ENCODE results near the gene MRPL40. TPM values are rescaled to one million over a fixed set of nuclear protein-coding genes. Genes with fewer than 3 reads are reported as not detected.

Gene MRPL40
- polyA plus RNA-seq, 1 donor from 2014 or later, result 32.5 TPM

- H3K36me3 ChIP-seq (ENCODE audit: insufficient read depth, low read length), result no peaks in the 10 kb centered on the region
- no peaks in the 10 kb centered on the region for H3K27me3 ChIP-seq (ENCODE audit: insufficient read depth, low read depth, low read length)
- H2AFZ ChIP-seq (ENCODE audit: low read depth, low read length), result no peak overlapping the region
- H3F3A ChIP-seq (ENCODE audit: insufficient read depth, low read length, poor library complexity, severe bottlenecking), result no peaks in the 10 kb centered on the region
- no peak overlapping the region for H3K9ac ChIP-seq (ENCODE audit: low read length)
- no peak overlapping the region for H3K27ac ChIP-seq (ENCODE audit: low read length)
- H4K20me1 ChIP-seq (ENCODE audit: insufficient read depth), result no peaks in the 10 kb centered on the region
- H3K4me2 ChIP-seq (ENCODE audit: low read length), result no peak overlapping the region
- no peaks in the 10 kb centered on the region for H3K79me2 ChIP-seq (replicated peaks; ENCODE audit: insufficient read depth, low read length)
- no peak overlapping the region for H3K4me3 ChIP-seq (ENCODE audit: low read length)
- no peaks in the 10 kb centered on the region for H3K9me3 ChIP-seq (ENCODE audit: low read length)
- H3K9me2 ChIP-seq (ENCODE audit: insufficient read depth, low read length), result no peaks in the 10 kb centered on the region
- TF ChIP-seq SMC3 (conservative IDR thresholded peaks at IDR 0.05; ENCODE audit: poor library complexity), result no peak
- TF ChIP-seq RAD21 (conservative IDR thresholded peaks at IDR 0.05), result no peak
- no peak for TF ChIP-seq CTCF (IDR thresholded peaks at IDR 0.05; ENCODE audit: poor library complexity, severe bottlenecking)
- no peak for TF ChIP-seq POLR2AphosphoS5 (IDR thresholded peaks at IDR 0.05)
- no peak for TF ChIP-seq MXI1 (conservative IDR thresholded peaks at IDR 0.05; ENCODE audit: poor library complexity, severe bottlenecking)
- TF ChIP-seq, protein P1, sequence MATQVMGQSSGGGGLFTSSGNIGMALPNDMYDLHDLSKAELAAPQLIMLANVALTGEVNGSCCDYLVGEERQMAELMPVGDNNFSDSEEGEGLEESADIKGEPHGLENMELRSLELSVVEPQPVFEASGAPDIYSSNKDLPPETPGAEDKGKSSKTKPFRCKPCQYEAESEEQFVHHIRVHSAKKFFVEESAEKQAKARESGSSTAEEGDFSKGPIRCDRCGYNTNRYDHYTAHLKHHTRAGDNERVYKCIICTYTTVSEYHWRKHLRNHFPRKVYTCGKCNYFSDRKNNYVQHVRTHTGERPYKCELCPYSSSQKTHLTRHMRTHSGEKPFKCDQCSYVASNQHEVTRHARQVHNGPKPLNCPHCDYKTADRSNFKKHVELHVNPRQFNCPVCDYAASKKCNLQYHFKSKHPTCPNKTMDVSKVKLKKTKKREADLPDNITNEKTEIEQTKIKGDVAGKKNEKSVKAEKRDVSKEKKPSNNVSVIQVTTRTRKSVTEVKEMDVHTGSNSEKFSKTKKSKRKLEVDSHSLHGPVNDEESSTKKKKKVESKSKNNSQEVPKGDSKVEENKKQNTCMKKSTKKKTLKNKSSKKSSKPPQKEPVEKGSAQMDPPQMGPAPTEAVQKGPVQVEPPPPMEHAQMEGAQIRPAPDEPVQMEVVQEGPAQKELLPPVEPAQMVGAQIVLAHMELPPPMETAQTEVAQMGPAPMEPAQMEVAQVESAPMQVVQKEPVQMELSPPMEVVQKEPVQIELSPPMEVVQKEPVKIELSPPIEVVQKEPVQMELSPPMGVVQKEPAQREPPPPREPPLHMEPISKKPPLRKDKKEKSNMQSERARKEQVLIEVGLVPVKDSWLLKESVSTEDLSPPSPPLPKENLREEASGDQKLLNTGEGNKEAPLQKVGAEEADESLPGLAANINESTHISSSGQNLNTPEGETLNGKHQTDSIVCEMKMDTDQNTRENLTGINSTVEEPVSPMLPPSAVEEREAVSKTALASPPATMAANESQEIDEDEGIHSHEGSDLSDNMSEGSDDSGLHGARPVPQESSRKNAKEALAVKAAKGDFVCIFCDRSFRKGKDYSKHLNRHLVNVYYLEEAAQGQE (IDR thresholded peaks at IDR 0.05; ENCODE audit: borderline replicate concordance), result no peak
- no peak for TF ChIP-seq EZH2 (IDR thresholded peaks at IDR 0.05; ENCODE audit: borderline replicate concordance, insufficient read depth, low read length, poor library complexity, severe bottlenecking)
- TF ChIP-seq TAF1 (IDR thresholded peaks at IDR 0.05; ENCODE audit: low read depth), result no peak
Observed at GRCh38 chr22:19466126-19466716, 33.9 kb downstream of the MRPL40 start.

DNA sequence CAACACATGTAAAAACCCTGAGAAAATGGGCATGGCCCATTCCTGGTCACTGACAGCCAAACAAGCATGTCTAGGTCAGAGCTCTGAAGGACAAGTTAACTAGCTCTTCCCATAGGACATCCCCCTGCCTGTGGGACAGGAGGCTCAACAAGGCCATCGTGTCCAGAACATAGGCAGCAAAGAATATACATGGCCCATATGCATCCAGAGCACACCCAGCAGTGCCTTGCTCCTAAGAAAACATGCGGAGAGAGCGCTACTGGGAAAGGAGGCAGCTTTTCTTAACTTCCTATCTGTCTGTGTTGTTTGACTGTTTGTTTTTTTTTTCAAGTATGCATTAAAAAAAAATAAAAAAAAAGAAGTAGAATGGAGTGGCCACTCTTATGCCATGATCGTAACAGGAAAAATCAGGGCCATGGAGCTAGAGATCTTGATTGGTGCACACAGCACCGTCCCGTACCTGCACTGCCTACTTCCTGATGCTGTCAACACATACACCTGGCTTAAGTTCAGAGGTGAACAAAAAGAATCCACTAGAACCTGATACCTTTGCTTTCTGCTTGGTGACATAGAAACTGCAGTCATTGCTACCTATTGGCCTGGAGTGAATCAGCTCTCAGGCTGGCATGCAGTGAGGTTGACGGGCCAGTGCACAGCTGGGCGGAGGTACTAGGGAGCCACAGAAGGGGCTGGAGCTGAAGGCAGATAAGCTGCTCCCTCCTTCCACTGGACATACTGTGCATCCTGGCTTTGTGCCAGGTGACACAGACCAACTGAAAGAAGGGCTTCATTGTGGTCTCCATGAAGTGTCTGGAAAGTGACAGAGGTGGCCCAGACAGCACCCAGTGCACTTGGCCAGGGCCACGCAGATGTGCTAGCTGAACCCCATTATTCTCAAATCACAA, 34.8 kb downstream of the MRPL40 start:
- H3K9me2 ChIP-seq (ENCODE audit: insufficient read depth, low read length), result no peaks in the 10 kb centered on the region
- no peak overlapping the region for H3K4me3 ChIP-seq (ENCODE audit: low read length)
- H3F3A ChIP-seq (ENCODE audit: insufficient read depth, low read length, poor library complexity, severe bottlenecking), result no peaks in the 10 kb centered on the region
- H3K9me3 ChIP-seq (ENCODE audit: low read length), result no peaks in the 10 kb centered on the region
- no peak overlapping the region for H3K4me2 ChIP-seq (ENCODE audit: low read length)
- no peak overlapping the region for H2AFZ ChIP-seq (ENCODE audit: low read depth, low read length)
- no peak for TF ChIP-seq MXI1 (conservative IDR thresholded peaks at IDR 0.05; ENCODE audit: poor library complexity, severe bottlenecking)
- no peak for TF ChIP-seq SMC3 (conservative IDR thresholded peaks at IDR 0.05; ENCODE audit: poor library complexity)
- TF ChIP-seq EZH2 (IDR thresholded peaks at IDR 0.05; ENCODE audit: borderline replicate concordance, insufficient read depth, low read length, poor library complexity, severe bottlenecking), result no peak
- TF ChIP-seq, protein P1 (IDR thresholded peaks at IDR 0.05; ENCODE audit: borderline replicate concordance), result no peak
- TF ChIP-seq CTCF (IDR thresholded peaks at IDR 0.05; ENCODE audit: poor library complexity, severe bottlenecking), result no peak
- no peak for TF ChIP-seq POLR2AphosphoS5 (IDR thresholded peaks at IDR 0.05)
- no peak for TF ChIP-seq RAD21 (conservative IDR thresholded peaks at IDR 0.05)
- TF ChIP-seq EP300 (conservative IDR thresholded peaks at IDR 0.05; ENCODE audit: poor library complexity, severe bottlenecking), result no peak
- TF ChIP-seq TAF1 (IDR thresholded peaks at IDR 0.05; ENCODE audit: low read depth), result no peak
- H3K79me2 ChIP-seq (replicated peaks; ENCODE audit: insufficient read depth, low read length), result no peaks in the 10 kb centered on the region
- no peak overlapping the region for H3K9ac ChIP-seq (ENCODE audit: low read length)
- no peaks in the 10 kb centered on the region for H3K27me3 ChIP-seq (ENCODE audit: insufficient read depth, low read depth, low read length)
- no peaks in the 10 kb centered on the region for H4K20me1 ChIP-seq (ENCODE audit: insufficient read depth)
- no peak overlapping the region for H3K27ac ChIP-seq (ENCODE audit: low read length)
- no peaks in the 10 kb centered on the region for H3K36me3 ChIP-seq (ENCODE audit: insufficient read depth, low read length)
